COLO829 (cell line): ENCODE results near the gene SLC25A5.
"Not testable (repeated sequence)": the region's sequence is repeated elsewhere in the genome, so short reads cannot be mapped to it uniquely, and the experiment has no call there.

Experiments
- DNase-seq: peaks from one replicate; pipeline ENCODE4 v3.0.0; 2012; ENCODE audit warnings: low spot score

Gene SLC25A5

GRCh38 chrX:119477812-119478232 lies 9.6 kb downstream of the SLC25A5 start:
- DNase-seq: peak; percentile 71

- no peak for DNase-seq
Measured at GRCh38 chrX:119478504-119478903, 10.3 kb downstream of the SLC25A5 start.

- DNase-seq: no peak
Measured at GRCh38 chrX:119479845-119480244, 11.6 kb downstream of the SLC25A5 start.

DNA sequence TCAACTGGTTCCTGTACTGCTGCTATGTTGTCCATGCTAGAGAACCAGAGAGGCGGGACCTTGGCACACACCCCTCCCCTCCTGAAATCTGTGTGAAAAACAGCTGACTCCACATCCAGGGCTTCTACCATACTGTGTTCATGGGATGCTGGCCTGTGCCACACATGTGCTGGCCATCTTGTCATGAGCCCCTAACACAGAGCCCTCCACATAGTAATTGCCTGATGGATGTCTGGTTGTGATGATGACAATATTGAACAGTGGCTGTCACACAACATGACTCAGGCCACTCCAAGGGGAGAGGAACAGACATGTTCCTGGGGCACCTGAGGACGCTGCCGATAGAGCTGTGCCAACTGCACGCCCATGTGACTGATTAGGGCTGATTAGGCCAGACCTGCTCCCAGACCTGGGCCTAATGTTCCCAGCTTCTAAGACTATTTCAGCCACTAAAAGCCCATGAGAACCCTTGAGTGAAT lies 13.1 kb downstream of the SLC25A5 start:
- no peak for DNase-seq

DNA sequence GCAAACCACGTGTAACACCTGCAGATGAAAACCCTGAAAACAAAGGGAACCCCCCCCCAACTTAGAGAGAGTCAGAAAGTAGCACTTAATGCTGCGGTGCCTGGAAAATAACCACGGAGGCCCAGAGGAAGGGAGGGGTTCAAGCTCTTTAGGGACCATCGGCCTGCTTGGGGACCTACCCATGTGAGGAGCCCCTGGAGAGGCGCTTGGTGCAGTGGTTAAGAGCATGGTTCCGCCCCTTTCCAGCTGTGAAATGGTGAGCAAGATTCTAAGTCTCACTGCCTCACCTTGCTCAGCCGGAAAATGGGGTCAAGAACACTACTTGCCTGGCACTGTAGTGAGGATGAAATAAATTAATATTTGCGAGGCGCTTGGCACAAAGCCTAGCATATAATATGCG lies 13.8 kb downstream of the SLC25A5 start:
- DNase-seq: no peak

DNA sequence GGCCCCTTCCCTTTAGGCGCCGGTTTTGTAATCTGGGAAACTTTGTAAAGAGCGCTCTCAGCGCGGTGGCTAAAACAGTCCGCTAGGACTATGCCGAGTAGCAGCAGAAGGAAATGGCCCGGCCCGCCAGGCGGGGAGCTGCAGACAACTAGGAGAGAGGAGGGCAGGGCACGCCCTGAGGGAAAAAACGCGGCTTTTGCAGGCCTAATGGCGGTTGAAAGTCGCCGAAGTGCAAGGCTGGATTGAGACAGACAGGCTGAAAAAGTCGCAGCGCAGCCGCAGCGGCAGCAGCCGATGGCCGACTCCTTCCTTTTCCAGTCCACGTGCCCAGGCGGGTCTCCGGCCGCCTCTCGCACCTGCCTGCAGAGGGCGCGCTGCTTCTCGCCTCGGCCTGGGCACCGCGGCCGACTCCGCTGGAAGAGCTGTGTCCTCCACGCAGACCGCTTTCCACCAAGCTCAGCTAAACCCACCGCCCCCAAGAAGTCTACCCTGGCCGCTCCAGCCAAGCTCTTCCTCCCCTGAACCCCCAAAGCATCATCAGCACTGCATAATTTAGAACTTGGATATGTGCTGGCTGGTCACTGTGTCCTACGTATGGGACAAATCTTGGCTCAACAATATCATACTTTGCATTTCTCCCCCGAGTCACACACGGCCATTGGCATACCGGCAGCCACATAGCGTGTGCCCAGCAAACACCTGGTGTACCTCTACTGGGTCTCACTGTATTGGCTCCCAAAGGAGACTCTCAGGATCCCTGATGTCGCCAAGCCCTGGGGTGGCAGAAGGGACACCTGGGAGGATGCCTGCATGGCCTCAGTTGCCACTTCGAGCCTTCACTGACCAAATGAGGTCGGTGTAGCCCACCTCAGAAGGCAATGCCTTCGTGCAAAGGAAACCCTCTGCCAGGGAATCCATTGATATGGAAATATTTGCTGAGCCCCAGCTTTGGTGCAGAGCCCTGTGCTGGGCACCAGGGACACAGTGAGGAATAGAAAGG lies 14.5 kb downstream of the SLC25A5 start:
- DNase-seq: no peak

DNA sequence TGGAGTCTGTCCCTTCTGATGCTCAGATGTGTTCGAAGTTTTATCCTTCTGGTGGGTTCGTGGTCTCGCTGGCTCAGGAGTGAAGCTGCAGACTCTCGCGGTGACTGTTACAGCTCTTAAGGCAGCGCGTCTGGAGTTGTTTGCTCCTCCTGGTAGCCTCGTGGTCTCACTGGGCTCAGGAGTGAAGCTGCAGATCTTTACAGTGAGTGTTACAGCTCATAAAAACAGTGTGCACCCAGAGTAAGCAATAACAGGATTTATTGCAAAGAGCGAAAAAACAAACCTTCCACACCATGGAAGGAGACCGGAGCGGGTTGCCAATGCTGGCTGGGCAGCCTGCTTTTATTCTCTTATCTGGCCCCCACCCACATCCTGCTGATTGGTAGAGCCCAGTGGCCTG lies 18.5 kb downstream of the SLC25A5 start:
- DNase-seq: no peak

DNA sequence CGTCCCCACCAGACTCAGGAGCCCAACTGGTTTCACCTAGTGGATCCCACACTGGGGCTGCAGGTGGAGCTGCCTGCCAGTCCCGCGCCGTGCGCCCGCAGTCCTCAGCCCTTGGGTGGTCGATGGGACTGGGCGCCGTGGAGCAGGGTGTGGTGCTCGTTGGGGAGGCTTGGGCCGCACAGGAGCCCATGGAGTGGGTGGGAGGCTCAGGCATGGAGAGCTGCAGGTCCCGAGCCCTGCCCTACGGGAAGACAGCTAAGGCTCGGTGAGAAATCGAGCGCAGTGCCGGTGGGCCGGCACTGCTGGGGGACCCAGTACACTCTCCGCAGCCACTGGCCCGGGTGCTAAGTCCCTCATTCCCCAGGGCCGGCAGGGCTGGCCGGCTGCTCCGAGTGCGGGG lies 19.5 kb downstream of the SLC25A5 start:
- DNase-seq: not testable (repeated sequence)

GRCh38 chrX:119488749-119489148 lies 20.5 kb downstream of the SLC25A5 start:
- no peak for DNase-seq

DNA sequence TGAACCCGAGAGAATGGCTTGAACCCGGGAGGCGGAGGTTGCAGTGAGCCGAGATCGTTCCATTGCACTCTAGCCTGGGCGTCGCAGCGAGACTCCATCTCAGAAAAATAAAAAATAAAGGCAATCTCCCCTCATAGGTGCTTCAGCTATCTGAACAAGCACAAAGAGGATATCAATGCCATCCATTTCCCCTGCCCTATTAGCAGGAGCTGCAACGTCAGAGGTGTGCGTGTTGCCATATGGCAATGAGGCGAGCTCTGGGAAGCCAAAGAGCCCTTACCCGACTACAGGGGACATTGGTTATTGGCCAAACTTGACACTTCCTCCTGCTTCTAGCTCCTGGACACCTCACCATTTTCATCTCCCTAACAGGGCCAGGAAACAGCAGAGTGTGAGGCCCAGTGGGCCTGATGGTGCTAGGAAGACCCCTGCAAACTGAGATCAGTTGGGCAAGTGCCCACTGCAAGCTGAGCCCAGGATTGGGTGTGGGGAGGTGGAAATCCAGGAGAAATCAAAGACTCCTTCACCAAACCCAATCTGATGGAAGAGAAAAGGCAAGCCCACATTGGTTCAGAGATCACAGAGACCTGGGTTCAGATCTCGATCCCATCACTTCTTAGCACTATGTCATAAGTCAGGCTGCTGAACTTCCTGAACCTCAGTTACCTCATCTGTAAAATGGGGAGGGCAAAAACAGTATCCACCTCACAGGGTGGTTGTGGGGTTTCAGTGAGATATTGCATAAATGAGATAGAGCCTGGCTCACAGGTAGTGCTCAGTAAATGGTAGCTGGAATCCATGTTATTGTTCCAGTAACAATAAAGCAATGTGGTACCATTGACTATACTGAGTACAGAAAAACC lies 21.2 kb downstream of the SLC25A5 start:
- DNase-seq: no peak

- no peak for DNase-seq
Measured at GRCh38 chrX:119492463-119492862, 24.2 kb downstream of the SLC25A5 start.

DNA sequence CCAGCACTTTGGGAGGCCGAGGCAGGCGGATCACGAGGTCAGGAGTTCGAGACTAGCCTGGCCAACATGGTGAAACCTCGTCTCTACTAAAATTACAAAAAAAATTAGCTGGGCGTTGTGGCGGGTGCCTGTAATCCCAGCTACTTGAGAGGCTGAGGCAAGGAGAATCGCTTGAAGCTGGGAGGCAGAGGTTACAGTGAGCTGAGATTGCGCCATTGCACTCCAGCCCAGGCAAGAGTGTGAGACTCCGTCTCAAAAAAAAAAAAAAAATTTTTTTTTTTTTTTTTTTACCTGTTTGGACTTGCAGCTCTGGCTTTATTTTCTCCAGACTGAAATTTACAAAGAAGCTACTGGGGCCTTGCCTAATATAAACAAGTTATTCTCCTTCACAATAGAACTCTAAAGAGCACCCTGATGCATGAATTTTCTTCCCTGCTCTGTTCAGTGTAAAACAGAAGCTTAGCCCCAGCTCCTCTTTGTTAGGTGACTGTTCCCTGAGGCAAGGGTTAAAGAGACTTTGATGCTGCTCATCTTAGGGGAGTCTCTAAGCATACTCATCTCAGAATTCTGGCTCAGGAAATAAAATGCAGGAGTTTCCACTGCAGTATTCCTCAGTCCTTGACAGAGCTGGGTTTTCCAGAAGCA lies 25.7 kb downstream of the SLC25A5 start:
- DNase-seq: not testable (repeated sequence)

GRCh38 chrX:119495734-119496726 lies 27.8 kb downstream of the SLC25A5 start:
- DNase-seq: no peak

- no peak for DNase-seq
Measured at GRCh38 chrX:119497185-119497584, 28.9 kb downstream of the SLC25A5 start.

DNA sequence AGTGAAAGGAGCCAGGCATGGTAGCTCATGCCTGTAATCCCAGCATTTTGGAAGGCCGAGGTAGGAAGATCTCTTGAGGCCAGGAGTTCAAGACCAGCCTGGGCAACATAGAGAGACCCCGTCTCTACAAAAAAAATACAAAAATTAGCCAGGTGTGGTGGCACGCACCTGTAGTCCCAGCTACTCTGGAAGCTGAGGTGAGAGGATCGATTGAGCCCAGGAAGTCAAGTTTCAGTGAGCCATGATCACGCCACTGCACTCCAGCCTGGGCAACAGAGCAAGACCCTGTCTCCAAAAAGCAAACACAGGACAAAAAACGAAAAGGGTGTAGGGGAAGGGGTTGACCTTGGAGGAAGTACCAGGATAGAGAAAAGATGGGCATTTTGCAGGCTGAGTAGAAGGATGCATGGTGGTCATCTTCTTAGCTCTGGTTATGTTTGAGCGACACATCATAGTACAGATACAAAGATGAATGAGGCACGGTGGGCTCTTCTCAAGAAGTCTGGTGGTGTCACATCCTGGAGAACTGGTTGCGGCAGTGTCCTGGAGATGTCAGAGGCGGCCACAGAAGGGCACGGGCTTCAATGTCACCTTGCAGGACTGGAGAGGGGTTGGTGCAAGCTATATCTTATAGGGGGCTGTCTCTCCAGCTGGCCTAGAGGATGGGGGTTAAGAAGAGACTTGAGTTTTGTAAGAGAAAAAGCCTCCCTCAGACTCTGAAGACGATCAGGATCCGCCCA lies 32.0 kb downstream of the SLC25A5 start:
- no peak for DNase-seq

- no peak for DNase-seq
Measured at GRCh38 chrX:119501511-119502148, 33.4 kb downstream of the SLC25A5 start.

GRCh38 chrX:119502727-119503483 lies 34.7 kb downstream of the SLC25A5 start:
- DNase-seq: peak; percentile 82

GRCh38 chrX:119503484-119503861 lies 35.2 kb downstream of the SLC25A5 start:
- peak; percentile 85 for DNase-seq

DNA sequence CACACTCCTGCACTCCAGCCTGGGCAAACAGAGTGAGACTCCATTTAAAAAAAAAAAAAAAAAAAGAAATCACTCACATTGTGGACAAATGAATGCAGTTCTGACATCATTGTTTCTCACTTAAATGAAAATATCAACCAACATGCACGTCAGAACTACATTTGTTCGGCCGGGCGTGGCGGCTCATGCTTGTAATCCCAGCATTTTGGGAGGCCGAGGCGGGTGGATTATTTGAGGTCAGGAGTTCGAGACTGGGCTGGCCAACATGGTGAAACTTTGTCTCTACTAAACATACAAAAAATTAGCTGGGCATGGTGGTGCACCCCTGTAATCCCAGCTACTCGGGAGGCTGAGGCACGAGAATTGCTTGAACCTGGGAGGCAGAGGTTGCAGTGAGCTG lies 36.9 kb downstream of the SLC25A5 start:
- not testable (repeated sequence) for DNase-seq
